Stomach (tissue), 4 donors: Measurements from ENCODE around the gene MAGEB16.

Experiments used
- EP300 ChIP-seq: sonication (generic); formaldehyde crosslinking; IDR thresholded peaks from one replicate; pipeline ENCODE4 v1.6.1; 2017; ENCODE audit warnings: antibody characterized with exemption
- POLR2A ChIP-seq, 4 donors: fragments of 450-650 bp; IDR thresholded peaks; one replicate each; pipeline ENCODE4 v1.6.1; 2016; ENCODE audit warnings: antibody characterized with exemption in 4 of 4, control low read depth in 2 of 4, mild to moderate bottlenecking in 1 of 4, moderate library complexity in 1 of 4
- POLR2AphosphoS5 ChIP-seq, 3 donors: sonication (generic); formaldehyde crosslinking; IDR thresholded peaks; one replicate each; pipeline ENCODE4 v1.6.1; 2016; ENCODE audit warnings: antibody characterized with exemption in 3 of 3
- TF ChIP-seq, protein P1 (sequence below), 7 experiments: fragments of 450-650 bp in 4 of 7; fragments of 200-600 bp in 3 of 7; sonication (generic) in 3 of 7; IDR thresholded peaks; one replicate each; pipeline ENCODE4 v1.5.1; 2016 to 2019; ENCODE audit warnings: antibody characterized with exemption in 7 of 7, control low read depth in 2 of 7, mild to moderate bottlenecking in 1 of 7

GRCh38 chrX:35847736-35848135, 49.6 kb downstream of the MAGEB16 start:
- TF ChIP-seq POLR2A (IDR thresholded peaks at IDR 0.05): no peak
- TF ChIP-seq, protein P1, sequence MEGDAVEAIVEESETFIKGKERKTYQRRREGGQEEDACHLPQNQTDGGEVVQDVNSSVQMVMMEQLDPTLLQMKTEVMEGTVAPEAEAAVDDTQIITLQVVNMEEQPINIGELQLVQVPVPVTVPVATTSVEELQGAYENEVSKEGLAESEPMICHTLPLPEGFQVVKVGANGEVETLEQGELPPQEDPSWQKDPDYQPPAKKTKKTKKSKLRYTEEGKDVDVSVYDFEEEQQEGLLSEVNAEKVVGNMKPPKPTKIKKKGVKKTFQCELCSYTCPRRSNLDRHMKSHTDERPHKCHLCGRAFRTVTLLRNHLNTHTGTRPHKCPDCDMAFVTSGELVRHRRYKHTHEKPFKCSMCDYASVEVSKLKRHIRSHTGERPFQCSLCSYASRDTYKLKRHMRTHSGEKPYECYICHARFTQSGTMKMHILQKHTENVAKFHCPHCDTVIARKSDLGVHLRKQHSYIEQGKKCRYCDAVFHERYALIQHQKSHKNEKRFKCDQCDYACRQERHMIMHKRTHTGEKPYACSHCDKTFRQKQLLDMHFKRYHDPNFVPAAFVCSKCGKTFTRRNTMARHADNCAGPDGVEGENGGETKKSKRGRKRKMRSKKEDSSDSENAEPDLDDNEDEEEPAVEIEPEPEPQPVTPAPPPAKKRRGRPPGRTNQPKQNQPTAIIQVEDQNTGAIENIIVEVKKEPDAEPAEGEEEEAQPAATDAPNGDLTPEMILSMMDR (IDR thresholded peaks at IDR 0.05): no peak
- no peak for TF ChIP-seq POLR2AphosphoS5 (IDR thresholded peaks at IDR 0.05)
- no peak for TF ChIP-seq EP300
